Thyroid gland (tissue), 4 donors: Measurements from ENCODE around the gene TERT.

Source experiments
- POLR2A ChIP-seq, 2 donors: fragments of 450-650 bp; IDR thresholded peaks; one replicate each; pipeline ENCODE4 v1.6.1; 2017; ENCODE audit warnings: antibody characterized with exemption in 2 of 2, mild to moderate bottlenecking in 2 of 2, moderate library complexity in 1 of 2
- TF ChIP-seq, protein P1 (sequence below), 6 experiments: fragments of 200-600 bp in 3 of 6; fragments of 450-650 bp in 3 of 6; sonication (generic) in 3 of 6; IDR thresholded peaks; one replicate each; pipeline ENCODE4 v1.5.1; 2016 to 2019; ENCODE audit warnings: antibody characterized with exemption in 6 of 6, mild to moderate bottlenecking in 2 of 6, inconsistent platforms in 1 of 6, moderate library complexity in 1 of 6

- TF ChIP-seq, protein P1, sequence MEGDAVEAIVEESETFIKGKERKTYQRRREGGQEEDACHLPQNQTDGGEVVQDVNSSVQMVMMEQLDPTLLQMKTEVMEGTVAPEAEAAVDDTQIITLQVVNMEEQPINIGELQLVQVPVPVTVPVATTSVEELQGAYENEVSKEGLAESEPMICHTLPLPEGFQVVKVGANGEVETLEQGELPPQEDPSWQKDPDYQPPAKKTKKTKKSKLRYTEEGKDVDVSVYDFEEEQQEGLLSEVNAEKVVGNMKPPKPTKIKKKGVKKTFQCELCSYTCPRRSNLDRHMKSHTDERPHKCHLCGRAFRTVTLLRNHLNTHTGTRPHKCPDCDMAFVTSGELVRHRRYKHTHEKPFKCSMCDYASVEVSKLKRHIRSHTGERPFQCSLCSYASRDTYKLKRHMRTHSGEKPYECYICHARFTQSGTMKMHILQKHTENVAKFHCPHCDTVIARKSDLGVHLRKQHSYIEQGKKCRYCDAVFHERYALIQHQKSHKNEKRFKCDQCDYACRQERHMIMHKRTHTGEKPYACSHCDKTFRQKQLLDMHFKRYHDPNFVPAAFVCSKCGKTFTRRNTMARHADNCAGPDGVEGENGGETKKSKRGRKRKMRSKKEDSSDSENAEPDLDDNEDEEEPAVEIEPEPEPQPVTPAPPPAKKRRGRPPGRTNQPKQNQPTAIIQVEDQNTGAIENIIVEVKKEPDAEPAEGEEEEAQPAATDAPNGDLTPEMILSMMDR (IDR thresholded peaks at IDR 0.05): no peak
- TF ChIP-seq POLR2A (IDR thresholded peaks at IDR 0.05): no peak
These were observed 23.2 kb upstream of the TERT start for GRCh38 chr5:1317921-1318565.
